Colonic mucosa (tissue), 4 donors: ENCODE measurements around the gene PPP1R37. TPM values are rescaled to one million over a fixed set of nuclear protein-coding genes. Genes with fewer than 3 reads are reported as not detected.
"Not testable (repeated sequence)": the region's sequence is repeated elsewhere in the genome, so short reads cannot be mapped to it uniquely, and the experiment has no call there.

ENCODE experiments used
- DNase-seq: peaks from one replicate; pipeline ENCODE4 v3.0.0-alpha.2; 2020
- H3K27ac ChIP-seq: fragments of 200-600 bp; one replicate; pipeline ENCODE4 v1.8.0; 2021
- H3K27me3 ChIP-seq: fragments of 200-600 bp; one replicate; pipeline ENCODE4 v1.8.0; 2021
- H3K36me3 ChIP-seq: fragments of 200-600 bp; one replicate; pipeline ENCODE4 v1.8.0; 2021
- H3K4me1 ChIP-seq: fragments of 200-600 bp; one replicate; pipeline ENCODE4 v1.8.0; 2021; ENCODE audit warnings: mild to moderate bottlenecking
- H3K4me3 ChIP-seq: fragments of 200-600 bp; one replicate; pipeline ENCODE4 v1.8.0; 2021
- H3K9ac ChIP-seq, 2 donors: one replicate each; pipeline ENCODE4 v1.7.0; 2013; ENCODE audit warnings: control low read depth in 2 of 2, low read depth in 2 of 2, low read length in 2 of 2
- H3K9me3 ChIP-seq: fragments of 200-600 bp; one replicate; pipeline ENCODE4 v1.8.0; 2021
- intact Hi-C: fragments of 100-400 bp; cut with DNase I; formaldehyde crosslinking; loops from one replicate; pipeline ENCODE4 v1.14.1; 2022
- total RNA-seq, 2 donors: library from RNA; stranded (reverse); fragmentation: NEBNext Ultra II Directional in 1 of 2; extraction: Animal tissue kit (Norgen Biotek cat#: 25700) in 1 of 2; gene quantifications; one replicate each; pipeline ENCODE4 v1.2.1, GENCODE V29; 2021
- TF ChIP-seq, protein P1 (sequence below): fragments of 200-600 bp; IDR thresholded peaks from one replicate; pipeline ENCODE4 v1.8.0; 2022; ENCODE audit warnings: antibody characterized with exemption, mild to moderate bottlenecking
- donor health status: healthy.
- donor health status: DM: no; HTN: no; CAD: no.
- donor health status: DM: no; HTN: no; CAD: no.

Gene PPP1R37
- total RNA-seq, 2 donors from 2014 or later = 28.2 to 46.9 TPM

- Histone ChIP-seq H3K9me3 (no peaks in the 10 kb centered on the region), H3K4me1 (peaks cover 18% of the 10 kb centered on the region), H3K27ac (no peak overlapping the region), H3K9ac (peak overlapping the region in 1 of 2 donors; percentile 61), H3K27me3 (no peaks in the 10 kb centered on the region), H3K4me3 (no peak overlapping the region), H3K36me3 (no peaks in the 10 kb centered on the region)
- TF ChIP-seq, protein P1, sequence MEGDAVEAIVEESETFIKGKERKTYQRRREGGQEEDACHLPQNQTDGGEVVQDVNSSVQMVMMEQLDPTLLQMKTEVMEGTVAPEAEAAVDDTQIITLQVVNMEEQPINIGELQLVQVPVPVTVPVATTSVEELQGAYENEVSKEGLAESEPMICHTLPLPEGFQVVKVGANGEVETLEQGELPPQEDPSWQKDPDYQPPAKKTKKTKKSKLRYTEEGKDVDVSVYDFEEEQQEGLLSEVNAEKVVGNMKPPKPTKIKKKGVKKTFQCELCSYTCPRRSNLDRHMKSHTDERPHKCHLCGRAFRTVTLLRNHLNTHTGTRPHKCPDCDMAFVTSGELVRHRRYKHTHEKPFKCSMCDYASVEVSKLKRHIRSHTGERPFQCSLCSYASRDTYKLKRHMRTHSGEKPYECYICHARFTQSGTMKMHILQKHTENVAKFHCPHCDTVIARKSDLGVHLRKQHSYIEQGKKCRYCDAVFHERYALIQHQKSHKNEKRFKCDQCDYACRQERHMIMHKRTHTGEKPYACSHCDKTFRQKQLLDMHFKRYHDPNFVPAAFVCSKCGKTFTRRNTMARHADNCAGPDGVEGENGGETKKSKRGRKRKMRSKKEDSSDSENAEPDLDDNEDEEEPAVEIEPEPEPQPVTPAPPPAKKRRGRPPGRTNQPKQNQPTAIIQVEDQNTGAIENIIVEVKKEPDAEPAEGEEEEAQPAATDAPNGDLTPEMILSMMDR = no peak
- intact Hi-C loops = no loop called here
- no peak for DNase-seq
Measured at GRCh38 chr19:45117167-45117594, 24.2 kb downstream of the PPP1R37 start.

GRCh38 chr19:45117671-45118070 lies 24.7 kb downstream of the PPP1R37 start:
- H3K4me1 ChIP-seq = peaks cover 18% of the 10 kb centered on the region
- DNase-seq = peak; percentile 45
- H3K9ac ChIP-seq = peak overlapping the region in 1 of 2 donors; percentile 61
- intact Hi-C loops = no loop called here
- no peaks in the 10 kb centered on the region for H3K9me3 ChIP-seq
- TF ChIP-seq, protein P1 = no peak
- no peaks in the 10 kb centered on the region for H3K36me3 ChIP-seq
- H3K4me3 ChIP-seq = no peak overlapping the region
- no peak overlapping the region for H3K27ac ChIP-seq
- H3K27me3 ChIP-seq = no peaks in the 10 kb centered on the region

- no peaks in the 10 kb centered on the region for H3K9me3 ChIP-seq
- H3K36me3 ChIP-seq = no peaks in the 10 kb centered on the region
- H3K4me3 ChIP-seq = no peak overlapping the region
- peaks cover 18% of the 10 kb centered on the region for H3K4me1 ChIP-seq
- DNase-seq = no peak
- no peaks in the 10 kb centered on the region for H3K27me3 ChIP-seq
- H3K27ac ChIP-seq = no peak overlapping the region
- intact Hi-C loops = no loop called here
- TF ChIP-seq, protein P1 = no peak
- H3K9ac ChIP-seq = peak overlapping the region in 1 of 2 donors; percentile 61
Measured at GRCh38 chr19:45118106-45118505, 25.1 kb downstream of the PPP1R37 start.

DNA sequence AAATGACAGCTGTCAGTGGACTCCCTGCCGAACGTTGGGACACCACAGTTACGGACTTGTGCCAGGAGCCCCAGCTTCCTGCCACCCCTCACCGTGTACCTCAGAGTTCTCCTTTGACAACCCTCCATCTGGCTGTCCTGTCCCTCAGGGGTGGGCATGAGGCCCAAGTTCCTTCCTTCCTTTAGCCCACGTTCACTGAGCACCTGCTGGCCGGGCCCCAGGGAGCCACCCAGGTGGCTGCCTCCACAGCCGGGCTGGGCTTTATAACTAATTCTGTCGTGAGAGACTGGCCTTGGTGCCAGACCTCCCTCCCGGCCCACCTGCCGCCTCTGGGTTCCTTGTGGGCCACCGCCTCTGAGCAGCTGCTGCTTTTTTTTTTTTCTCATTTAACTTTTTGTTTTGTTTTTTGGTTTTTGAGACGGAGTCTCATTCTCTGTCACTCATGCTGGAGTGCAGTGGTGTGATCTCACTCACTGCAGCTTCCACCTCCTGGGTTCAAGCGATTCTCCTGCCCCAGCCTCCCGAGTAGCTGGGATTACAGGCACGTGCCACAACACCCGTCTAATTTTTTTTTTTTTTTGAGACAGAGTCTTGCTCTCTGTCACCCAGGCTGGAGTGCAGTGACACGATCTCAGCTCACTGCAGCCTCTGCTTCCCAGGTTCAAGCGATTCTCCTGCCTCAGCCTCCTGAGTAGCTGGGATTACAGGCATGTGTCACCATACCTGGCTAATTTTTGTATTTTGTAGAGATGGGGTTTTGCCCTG lies 25.8 kb downstream of the PPP1R37 start:
- H3K27ac ChIP-seq, H3K4me3 ChIP-seq, H3K9me3 ChIP-seq, H3K27me3 ChIP-seq, intact Hi-C loops, H3K36me3 ChIP-seq: not testable (repeated sequence)
- H3K9ac ChIP-seq = peak overlapping the region; percentile 39 to 61
- peak; percentile 51 for DNase-seq
- H3K4me1 ChIP-seq = peaks cover 15% of the 10 kb centered on the region

- Histone ChIP-seq H3K4me1 (peaks cover 8% of the 10 kb centered on the region), H3K9ac (peak overlapping the region in 1 of 2 donors; percentile 40), H3K4me3 (no peak overlapping the region), H3K27me3 (no peaks in the 10 kb centered on the region), H3K27ac (no peak overlapping the region), H3K9me3 (no peaks in the 10 kb centered on the region), H3K36me3 (no peaks in the 10 kb centered on the region)
- intact Hi-C loops = no loop called here
- peak; percentile 35 for DNase-seq
- TF ChIP-seq, protein P1 = no peak
Measured at GRCh38 chr19:45119582-45119981, 26.6 kb downstream of the PPP1R37 start.

DNA sequence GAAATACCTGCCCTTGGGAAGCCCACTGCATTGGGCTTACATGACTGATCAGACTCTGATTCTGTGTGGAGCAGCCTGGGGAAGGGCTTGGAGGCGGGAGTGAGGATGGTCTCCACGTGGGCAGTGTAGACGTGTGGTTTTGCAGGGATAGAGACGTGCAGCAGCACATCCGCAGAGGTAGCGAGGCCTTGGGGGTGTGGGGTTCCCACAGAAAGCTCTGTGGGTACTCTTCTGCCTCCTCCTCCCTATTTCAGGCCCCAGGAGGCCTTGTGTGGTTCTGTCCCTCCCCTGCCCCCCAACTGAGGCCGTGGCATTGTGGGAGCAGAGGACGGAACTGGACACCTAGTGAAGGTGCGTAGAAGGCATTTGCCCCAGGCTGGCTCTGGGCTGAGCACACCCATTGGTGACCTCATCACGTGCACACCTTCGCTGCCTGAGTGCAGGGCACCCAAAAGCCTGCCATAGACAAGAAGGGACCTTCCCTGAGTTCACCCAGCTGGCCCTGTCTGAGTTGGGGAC lies 28.9 kb downstream of the PPP1R37 start:
- no peaks in the 10 kb centered on the region for H3K27me3 ChIP-seq
- no peak overlapping the region for H3K9ac ChIP-seq
- no peaks in the 10 kb centered on the region for H3K9me3 ChIP-seq
- TF ChIP-seq, protein P1 = no peak
- intact Hi-C loops = no loop called here
- peaks cover 8% of the 10 kb centered on the region for H3K4me1 ChIP-seq
- H3K27ac ChIP-seq = no peak overlapping the region
- no peak overlapping the region for H3K4me3 ChIP-seq
- H3K36me3 ChIP-seq = no peaks in the 10 kb centered on the region
- DNase-seq = no peak
